Stimulated activated naive CD8-positive, alpha-beta T cell treated with anti-CD3 and anti-CD28 coated beads, Interleukin-15, amount 100 ng/mL, for 72 hours (primary cell): ENCODE measurements around the gene FAF1.
A peak's percentile ranks its signal among the peaks of the same experiment; 100 is the strongest.
"Not testable (repeated sequence)": the region's sequence is repeated elsewhere in the genome, so short reads cannot be mapped to it uniquely, and the experiment has no call there.

Experiments
- ATAC-seq: fragments of 150-1000 bp; cut with Tn5 transposase; 2 replicates; pipeline ENCODE4 v1.10.0; 2021; ENCODE audit warnings: mild to moderate bottlenecking, moderate library complexity
- DNase-seq, 2 donors: peaks; one replicate each; pipeline ENCODE4 v3.0.0; 2021 to 2022
- H3K27ac Mint-ChIP-seq, 2 donors: one replicate each; pipeline ENCODE4 v1.8.0; 2022; ENCODE audit warnings: mild to moderate bottlenecking in 2 of 2, mixed read lengths in 2 of 2, moderate library complexity in 2 of 2
- H3K27me3 Mint-ChIP-seq: one replicate; pipeline ENCODE4 v1.8.0; 2022; ENCODE audit warnings: mixed read lengths
- H3K4me1 Mint-ChIP-seq: one replicate; pipeline ENCODE4 v1.8.0; 2022; ENCODE audit warnings: mild to moderate bottlenecking, mixed read lengths
- H3K4me3 Mint-ChIP-seq, 2 donors: one replicate each; pipeline ENCODE4 v1.8.0; 2022; ENCODE audit warnings: mild to moderate bottlenecking in 2 of 2, mixed read lengths in 2 of 2, moderate library complexity in 1 of 2
- H3K9me3 Mint-ChIP-seq, 2 donors: one replicate each; pipeline ENCODE4 v1.8.0; 2022; ENCODE audit warnings: mixed read lengths in 2 of 2

FAF1 gene

DNA sequence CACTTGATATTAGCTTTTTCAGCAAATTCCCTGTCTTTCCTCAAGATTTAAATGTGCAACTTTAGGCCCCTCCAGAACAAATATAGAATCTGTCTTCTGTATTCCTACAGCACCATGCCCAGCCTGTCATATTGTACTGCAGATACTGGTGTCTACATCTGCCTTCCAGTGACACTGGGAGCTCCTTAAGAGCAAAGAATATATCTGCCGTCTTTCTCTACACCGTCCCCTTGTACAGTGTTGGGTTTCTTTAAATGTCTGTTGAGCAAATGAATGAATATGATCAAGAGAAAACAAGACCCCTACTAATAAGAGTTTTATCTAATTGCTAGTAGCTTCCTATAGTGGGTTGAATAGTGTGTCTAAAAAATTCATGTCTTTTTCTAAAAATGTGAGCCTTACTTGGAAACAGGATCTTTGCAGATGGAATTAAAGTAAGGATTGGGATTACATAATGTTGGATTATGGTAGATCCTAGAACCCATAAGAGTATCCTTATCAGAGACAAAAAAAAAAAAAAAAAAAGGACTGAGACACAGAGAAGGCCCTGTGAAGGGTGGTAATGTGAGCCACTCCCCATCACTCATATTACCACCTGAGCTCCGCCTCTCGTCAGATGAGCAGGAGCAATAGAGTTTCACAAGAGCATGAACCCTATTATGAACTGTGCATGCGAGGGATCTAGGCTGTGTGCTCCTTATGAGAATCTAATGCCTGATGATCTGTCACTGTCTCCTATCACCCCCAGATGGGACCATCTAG lies 128.6 kb downstream of the FAF1 start:
- DNase-seq: no peak
- Mint-ChIP-seq H3K4me3 (no peak overlapping the region), H3K4me1 (peaks cover 10% of the 10 kb centered on the region), H3K27ac (no peak overlapping the region), H3K27me3 (no peaks in the 10 kb centered on the region), H3K9me3 (peaks cover 12 to 13% of the 10 kb centered on the region in 2 donors)
- ATAC-seq: no peak

DNA sequence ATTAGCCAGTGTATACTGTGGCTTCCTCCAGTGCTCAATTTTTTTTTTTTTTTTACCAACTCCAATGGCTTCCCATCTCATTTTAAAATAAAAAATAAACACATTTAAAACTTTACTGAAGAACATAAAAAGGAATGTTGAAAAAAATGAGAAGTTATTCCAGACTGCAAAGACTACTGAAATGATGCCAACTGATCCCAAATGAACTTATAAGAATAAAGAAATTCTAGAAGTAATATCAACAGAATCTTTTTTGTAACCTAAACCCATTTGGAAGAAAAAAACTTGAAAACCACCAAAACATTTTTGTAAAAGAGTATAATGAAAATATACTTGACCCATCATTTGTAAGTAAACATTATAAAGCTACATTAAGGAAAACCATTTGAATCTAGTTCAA lies 129.4 kb downstream of the FAF1 start:
- Mint-ChIP-seq H3K27me3 (no peaks in the 10 kb centered on the region), H3K4me3 (no peak overlapping the region), H3K27ac (no peak overlapping the region), H3K9me3 (peaks cover 12 to 13% of the 10 kb centered on the region in 2 donors), H3K4me1 (peaks cover 10% of the 10 kb centered on the region)
- DNase-seq: no peak
- no peak for ATAC-seq

DNA sequence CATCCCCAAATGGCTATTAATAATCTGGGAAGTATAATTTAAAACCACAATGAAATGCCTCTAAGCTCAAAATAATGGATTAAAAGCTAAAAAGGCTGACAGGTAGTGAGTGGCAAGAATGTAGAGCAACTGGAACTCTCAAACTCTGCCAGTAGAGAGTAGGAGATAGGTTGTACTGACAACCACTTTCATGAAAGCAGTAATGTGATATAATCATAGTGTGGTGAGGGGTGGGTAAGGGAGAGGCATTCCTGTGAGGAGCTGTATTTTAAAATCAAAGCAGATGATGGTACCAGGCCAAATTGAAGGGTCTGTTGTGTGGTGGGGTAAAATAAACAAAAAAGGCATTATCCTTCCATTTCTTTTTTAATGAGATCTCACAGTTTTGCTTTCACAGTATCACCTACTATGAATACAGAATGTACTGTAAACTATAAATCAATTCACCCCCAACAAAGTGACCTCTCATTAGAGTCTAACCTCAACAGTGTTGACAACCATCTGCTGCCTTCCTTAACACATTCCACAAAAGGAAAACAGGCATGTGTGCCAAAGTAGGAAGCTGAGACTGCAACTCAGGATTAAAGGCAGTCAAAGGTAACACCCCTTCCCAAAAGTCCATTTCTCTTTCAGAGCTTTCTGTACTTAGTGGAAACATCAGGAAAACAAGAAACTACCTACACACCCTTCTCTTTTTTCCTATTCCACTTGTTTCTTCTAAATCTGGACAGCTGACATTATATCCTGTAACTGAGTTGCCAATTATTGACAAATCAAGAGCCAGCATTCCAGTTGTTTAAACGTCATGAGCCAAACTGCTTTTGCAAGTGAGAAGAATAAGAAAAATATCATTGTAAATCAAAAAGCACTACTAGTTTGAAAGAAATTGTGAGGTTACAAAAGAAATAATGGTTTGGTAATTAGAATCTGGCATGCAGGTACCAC lies 130.8 kb downstream of the FAF1 start:
- no peak for ATAC-seq
- no peak for DNase-seq
- Mint-ChIP-seq H3K9me3 (peaks cover 5 to 7% of the 10 kb centered on the region in 2 donors), H3K4me3 (no peak overlapping the region), H3K27ac (no peak overlapping the region), H3K4me1 (peaks cover 9% of the 10 kb centered on the region), H3K27me3 (no peaks in the 10 kb centered on the region)

DNA sequence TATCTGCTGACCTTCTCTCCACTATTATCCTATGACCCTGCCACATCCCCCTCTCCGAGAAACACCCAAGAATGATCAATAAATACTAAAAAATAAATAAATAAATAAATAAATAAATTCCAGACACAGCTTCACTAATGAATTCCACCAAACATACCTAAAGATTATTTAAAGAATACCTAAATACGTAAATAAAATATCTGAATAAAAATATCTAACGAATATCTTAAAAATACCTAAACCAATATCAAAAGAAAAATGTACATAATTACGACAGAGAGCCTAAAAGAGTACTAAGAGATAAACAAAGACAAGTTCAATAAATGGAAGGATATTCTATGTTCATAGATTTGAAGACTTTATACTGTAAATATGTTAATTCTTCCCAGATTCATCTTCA lies 132.5 kb downstream of the FAF1 start:
- Mint-ChIP-seq H3K27me3 (no peaks in the 10 kb centered on the region), H3K4me1 (no peaks in the 10 kb centered on the region), H3K9me3 (no peaks in the 10 kb centered on the region), H3K4me3 (no peak overlapping the region), H3K27ac (no peak overlapping the region)
- ATAC-seq (no peak), DNase-seq (no peak)

DNA sequence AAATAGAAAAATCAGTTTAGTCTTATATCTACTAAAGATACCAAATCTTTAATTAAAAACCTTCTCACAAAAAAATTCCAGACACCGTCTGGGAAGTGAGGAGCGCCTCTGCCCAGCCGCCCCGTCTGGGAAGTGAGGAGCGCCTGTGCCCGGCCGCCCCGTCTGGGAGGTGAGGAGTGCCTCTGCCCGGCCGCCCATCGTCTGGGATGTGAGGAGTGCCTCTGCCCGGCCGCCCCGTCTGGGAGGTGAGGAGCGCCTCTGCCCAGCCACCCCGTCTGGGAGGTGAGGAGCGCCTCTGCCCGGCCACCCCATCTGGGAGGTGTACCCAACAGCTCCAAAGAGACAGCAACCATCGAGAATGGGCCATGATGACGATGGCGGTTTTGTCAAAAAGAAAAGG lies 133.3 kb downstream of the FAF1 start:
- ATAC-seq, H3K27ac Mint-ChIP-seq, H3K4me3 Mint-ChIP-seq, DNase-seq, H3K9me3 Mint-ChIP-seq, H3K27me3 Mint-ChIP-seq, H3K4me1 Mint-ChIP-seq: not testable (repeated sequence)

DNA sequence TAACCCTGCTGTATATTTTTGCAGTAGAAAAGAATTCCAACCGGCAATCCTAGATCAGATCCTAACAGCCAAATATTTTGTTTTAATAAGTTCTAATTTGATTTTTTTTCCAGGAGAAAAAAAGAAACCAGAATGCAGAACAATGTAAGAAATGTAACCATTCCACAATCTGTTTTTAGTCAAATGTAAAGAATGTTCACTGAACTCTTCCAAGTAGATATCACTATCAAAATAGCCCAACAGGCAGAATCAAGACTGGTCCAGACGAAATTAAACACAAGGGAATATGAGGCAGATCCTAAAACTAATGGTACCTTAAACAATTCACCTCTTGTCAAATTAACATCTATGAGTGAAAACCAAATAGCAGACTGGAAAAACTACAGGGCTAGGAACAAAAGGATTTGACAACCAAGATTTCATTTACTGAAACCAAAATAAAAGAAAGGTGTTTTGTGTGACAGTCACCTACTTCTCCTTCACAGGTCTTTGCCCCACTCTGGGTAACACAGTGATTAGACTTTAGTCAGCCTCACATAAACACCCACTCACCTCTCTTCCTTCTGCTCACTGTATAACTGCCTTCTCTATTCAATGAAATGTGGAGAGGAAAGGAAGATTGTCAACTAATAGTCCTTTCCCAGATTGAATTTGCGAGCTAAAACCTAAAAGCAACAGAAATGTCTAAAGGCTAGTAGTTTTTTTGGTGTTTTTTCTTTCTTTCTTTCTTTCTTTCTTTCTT lies 137.9 kb downstream of the FAF1 start:
- Mint-ChIP-seq H3K4me3 (no peak overlapping the region), H3K4me1 (no peaks in the 10 kb centered on the region), H3K27ac (no peak overlapping the region), H3K9me3 (peaks cover 3 to 4% of the 10 kb centered on the region in 2 donors), H3K27me3 (no peaks in the 10 kb centered on the region)
- DNase-seq (no peak), ATAC-seq (no peak)

DNA sequence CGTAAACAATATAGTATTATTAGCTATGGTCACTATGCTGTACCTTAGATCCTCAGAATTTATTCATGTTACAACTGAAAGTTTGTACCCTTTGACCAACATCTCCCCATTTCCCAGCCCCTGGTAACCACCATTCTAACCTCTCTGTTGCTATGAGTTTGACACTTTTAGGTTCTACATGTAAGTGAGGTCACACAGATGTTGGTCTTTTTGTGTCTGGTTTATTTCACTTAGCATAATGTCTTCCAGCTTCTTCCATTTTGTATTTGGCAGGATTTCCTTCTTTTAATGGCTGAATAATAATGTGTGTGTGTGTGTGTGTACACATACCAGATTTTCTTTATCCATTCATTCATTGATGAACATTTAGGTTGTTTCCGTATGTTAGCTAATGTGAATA lies 139.5 kb downstream of the FAF1 start:
- H3K27ac Mint-ChIP-seq: no peak overlapping the region
- no peak for ATAC-seq
- peaks cover 7 to 9% of the 10 kb centered on the region in 2 donors for H3K9me3 Mint-ChIP-seq
- H3K27me3 Mint-ChIP-seq: no peaks in the 10 kb centered on the region
- H3K4me3 Mint-ChIP-seq: no peak overlapping the region
- DNase-seq: no peak
- no peaks in the 10 kb centered on the region for H3K4me1 Mint-ChIP-seq

DNA sequence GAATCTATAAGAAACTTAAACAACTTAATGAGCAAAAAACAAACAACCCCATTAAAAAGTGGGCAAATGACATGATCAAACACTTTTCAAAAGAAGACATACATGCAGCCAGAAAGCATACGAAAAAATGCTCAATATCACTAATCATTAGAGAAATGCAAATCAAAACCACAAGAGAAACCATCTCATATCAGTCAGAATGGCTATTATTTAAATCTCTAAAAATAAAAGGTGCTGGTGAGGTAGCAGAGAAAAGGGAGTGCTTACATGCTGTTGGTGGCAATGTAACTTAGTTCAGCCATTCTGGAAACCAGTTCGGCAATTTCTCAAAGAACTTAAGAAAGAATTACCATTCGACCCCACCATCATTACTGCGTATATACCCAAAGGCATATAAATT lies 147.7 kb downstream of the FAF1 start:
- H3K9me3 Mint-ChIP-seq: peaks cover 31 to 56% of the 10 kb centered on the region in 2 donors
- H3K27ac Mint-ChIP-seq: no peak overlapping the region
- H3K4me3 Mint-ChIP-seq: no peak overlapping the region
- H3K4me1 Mint-ChIP-seq: peaks cover 29% of the 10 kb centered on the region
- DNase-seq: no peak
- no peak for ATAC-seq
- no peaks in the 10 kb centered on the region for H3K27me3 Mint-ChIP-seq

DNA sequence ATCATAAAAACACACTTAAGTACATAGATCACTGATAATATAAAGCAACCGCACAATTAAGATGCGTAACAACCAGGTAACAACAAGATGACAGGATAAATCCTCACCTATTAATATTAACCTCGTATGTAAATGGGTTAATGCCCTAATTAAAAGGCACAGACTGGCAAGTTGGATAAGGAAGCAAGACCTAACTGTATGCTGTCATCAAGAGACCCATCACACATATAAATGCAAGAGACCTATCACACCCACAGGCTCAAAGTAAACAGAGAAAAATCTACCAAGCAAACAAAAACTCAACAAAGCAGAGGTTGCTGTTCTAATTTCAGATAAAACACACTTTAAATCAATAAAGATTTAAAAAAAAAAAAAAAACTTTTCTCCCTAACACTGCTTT lies 151.8 kb downstream of the FAF1 start:
- H3K27ac Mint-ChIP-seq: no peak overlapping the region
- H3K4me3 Mint-ChIP-seq: no peak overlapping the region
- peaks cover 34% of the 10 kb centered on the region for H3K4me1 Mint-ChIP-seq
- peaks cover 35 to 60% of the 10 kb centered on the region in 2 donors for H3K9me3 Mint-ChIP-seq
- ATAC-seq (no peak), DNase-seq (no peak)
- H3K27me3 Mint-ChIP-seq: no peaks in the 10 kb centered on the region

DNA sequence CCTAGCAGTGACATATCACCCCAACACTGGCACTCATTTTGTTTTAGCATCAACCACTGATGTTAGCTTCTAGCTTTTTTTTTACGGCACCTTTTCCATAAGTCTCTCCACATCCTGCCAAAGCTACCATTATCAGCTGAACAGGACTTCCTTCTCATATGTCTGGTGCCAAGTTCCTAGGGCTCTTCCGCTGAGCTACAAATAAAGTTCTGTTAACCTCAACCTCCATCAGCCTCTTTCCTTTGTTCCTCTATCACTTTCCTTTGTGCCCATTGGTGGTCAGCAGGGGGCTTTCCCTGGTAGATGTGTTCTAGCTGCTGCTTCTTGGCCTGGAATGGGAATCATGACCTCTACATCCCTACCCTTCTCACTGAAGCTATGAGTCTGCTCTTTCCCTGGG lies 163.8 kb downstream of the FAF1 start:
- no peak for ATAC-seq
- Mint-ChIP-seq H3K27ac (no peak overlapping the region), H3K4me1 (no peaks in the 10 kb centered on the region)

DNA sequence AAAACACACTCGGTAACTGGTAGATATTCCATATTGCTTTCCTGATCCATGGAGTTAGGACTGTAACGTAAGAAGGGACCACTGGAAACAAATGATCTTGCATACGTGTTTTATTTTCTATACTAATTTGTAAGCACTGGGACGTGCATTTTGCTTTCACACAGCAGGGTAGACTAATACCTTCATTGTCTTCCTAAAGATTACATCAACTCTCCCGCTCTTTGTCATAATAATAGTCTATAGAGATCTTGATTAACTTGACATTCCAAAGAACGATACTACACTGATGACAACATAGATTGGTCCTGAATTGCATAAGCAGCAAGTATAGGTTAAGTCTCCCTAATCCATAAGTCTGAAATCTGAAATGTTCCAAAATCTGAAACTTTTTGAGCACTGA lies 166.5 kb downstream of the FAF1 start:
- Mint-ChIP-seq H3K27ac (no peak overlapping the region), H3K27me3 (no peaks in the 10 kb centered on the region), H3K4me3 (no peak overlapping the region), H3K9me3 (no peaks in the 10 kb centered on the region), H3K4me1 (no peaks in the 10 kb centered on the region)
- DNase-seq (no peak), ATAC-seq (no peak)

More for the DNA sequence above, 163.8 kb downstream of the FAF1 start:
- DNase-seq: no peak
- no peaks in the 10 kb centered on the region for H3K9me3 Mint-ChIP-seq
- H3K27me3 Mint-ChIP-seq: no peaks in the 10 kb centered on the region
- no peak overlapping the region for H3K4me3 Mint-ChIP-seq

DNA sequence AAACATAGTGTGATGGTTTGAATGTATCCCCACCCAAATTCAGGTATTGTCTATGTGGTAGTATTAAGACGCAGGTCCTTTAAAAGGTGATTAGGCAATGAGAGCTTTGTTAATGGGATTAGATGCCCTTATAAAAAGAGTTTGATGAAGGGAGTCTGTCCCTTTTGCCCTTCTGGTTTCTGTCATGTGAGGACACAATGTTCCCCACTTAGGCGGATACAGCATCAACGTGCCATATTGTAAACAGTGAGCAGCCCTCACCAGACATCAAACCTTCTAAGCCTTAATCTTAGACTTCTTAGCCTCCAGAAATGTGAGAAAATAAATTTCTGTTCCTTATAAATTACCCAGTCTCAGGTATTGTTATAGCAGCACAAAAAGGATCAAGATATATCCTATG lies 172.8 kb downstream of the FAF1 start:
- Mint-ChIP-seq H3K4me3 (no peak overlapping the region), H3K9me3 (no peaks in the 10 kb centered on the region), H3K4me1 (peaks cover 12% of the 10 kb centered on the region), H3K27me3 (no peaks in the 10 kb centered on the region), H3K27ac (no peak overlapping the region)
- ATAC-seq (no peak), DNase-seq (no peak)

DNA sequence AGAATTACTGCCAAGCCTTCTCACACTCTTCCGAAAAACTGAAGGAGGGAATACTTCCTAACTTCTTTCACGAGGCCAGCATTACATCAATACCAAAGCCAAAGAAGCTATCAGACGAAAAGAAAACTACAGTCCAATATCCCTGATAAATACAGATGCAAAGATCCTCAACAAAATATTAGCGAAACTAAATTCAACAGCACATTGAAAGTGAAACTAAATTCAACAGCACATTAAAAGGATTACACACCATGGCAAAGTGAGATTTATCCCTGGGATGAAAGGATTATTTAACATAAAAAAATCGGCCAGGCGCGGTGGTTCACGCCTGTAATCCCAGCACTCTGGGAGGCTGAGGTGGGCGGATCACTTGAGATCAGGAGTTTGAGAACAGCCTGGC lies 176.8 kb downstream of the FAF1 start:
- peak overlapping the region in 1 of 2 donors; percentile 48 for H3K27ac Mint-ChIP-seq
- no peaks in the 10 kb centered on the region for H3K27me3 Mint-ChIP-seq

DNA sequence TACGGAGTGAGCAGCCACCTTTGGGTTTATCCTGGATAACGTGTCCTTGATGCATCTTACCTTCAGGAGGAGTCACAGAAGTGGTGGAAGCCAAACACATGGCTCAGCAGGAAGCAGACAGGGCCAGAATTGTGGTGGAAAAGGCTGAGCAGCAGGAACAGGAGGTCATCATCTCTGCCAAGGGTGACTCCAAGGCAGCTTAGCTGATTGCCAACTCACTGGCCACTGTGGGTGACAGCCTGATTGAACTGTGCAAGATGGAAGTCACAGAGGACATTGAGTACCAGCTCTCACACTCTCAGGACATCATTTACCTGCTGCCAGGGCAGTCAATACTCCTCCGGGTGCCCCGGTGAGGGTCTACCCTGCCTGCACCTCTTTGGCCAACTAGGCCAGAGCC lies 179.3 kb downstream of the FAF1 start:
- Mint-ChIP-seq H3K27ac (no peak overlapping the region), H3K4me3 (no peak overlapping the region), H3K27me3 (no peaks in the 10 kb centered on the region), H3K9me3 (no peaks in the 10 kb centered on the region), H3K4me1 (peaks cover 21% of the 10 kb centered on the region)
- DNase-seq (no peak), ATAC-seq (no peak)

More for the DNA sequence above, 176.8 kb downstream of the FAF1 start:
- DNase-seq: no peak
- Mint-ChIP-seq H3K4me3 (no peak overlapping the region), H3K9me3 (no peaks in the 10 kb centered on the region), H3K4me1 (peaks cover 21% of the 10 kb centered on the region)
- no peak for ATAC-seq

DNA sequence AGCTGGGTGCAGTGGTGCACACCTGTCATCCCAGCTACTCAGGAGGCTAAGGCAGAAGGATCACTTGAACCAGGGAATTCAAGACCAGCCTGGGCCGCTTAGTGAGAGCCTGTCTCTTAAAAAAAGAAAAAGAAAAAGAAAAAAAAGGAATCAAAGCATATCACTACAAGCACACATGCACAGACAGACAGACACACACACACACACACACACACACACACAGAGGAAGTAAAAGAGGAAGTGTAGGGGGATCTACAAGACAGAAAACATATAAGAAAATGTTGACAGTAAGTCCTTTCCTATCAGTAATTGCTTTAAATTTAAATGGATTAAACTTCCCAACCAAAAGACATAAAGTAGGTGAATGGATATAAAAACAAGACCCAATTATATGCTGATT lies 180.3 kb downstream of the FAF1 start:
- Mint-ChIP-seq H3K4me1 (peaks cover 21% of the 10 kb centered on the region), H3K27me3 (no peaks in the 10 kb centered on the region), H3K4me3 (no peak overlapping the region), H3K9me3 (no peaks in the 10 kb centered on the region), H3K27ac (peak overlapping the region in 1 of 2 donors; percentile 78)
- DNase-seq (no peak), ATAC-seq (no peak)
